Breast epithelium (tissue), 4 donors: Measurements from ENCODE around the gene ODF4. TPM values are rescaled to one million over a fixed set of nuclear protein-coding genes. Genes with fewer than 3 reads are reported as not detected.

Source experiments
- DNase-seq, 2 donors: peaks; one replicate each; pipeline ENCODE4 v3.0.0-alpha.2; 2019; ENCODE audit warnings: low spot score in 2 of 2
- H3K27ac ChIP-seq, 2 donors: fragments of 200-600 bp; sonication (generic) in 1 of 2; one replicate each; pipeline ENCODE4 v1.5.1; 2016 to 2019; ENCODE audit warnings: mild to moderate bottlenecking in 1 of 2
- H3K27me3 ChIP-seq, 2 donors: fragments of 200-600 bp; sonication (generic) in 1 of 2; one replicate each; pipeline versions ENCODE4 v1.5.1 to v1.6.0; 2017 to 2019; ENCODE audit warnings: control low read depth in 1 of 2, mild to moderate bottlenecking in 1 of 2
- H3K36me3 ChIP-seq: fragments of 200-600 bp; one replicate; pipeline ENCODE4 v1.5.1; 2019
- H3K4me1 ChIP-seq, 2 donors: fragments of 200-600 bp; sonication (generic); one replicate each; pipeline ENCODE4 v1.5.1; 2016 to 2019; ENCODE audit warnings: control low read depth in 1 of 2
- H3K4me3 ChIP-seq, 3 donors: fragments of 200-600 bp; sonication (generic); 1 replicate in 2 of 3; 2 replicates in 1 of 3; pipeline ENCODE4 v1.5.1; 2016 to 2019; ENCODE audit warnings: mild to moderate bottlenecking in 3 of 3, moderate library complexity in 2 of 3
- H3K9me3 ChIP-seq, 2 donors: fragments of 200-600 bp; sonication (generic) in 1 of 2; one replicate each; pipeline ENCODE4 v1.5.1; 2016 to 2019; ENCODE audit warnings: control low read depth in 1 of 2
- CTCF ChIP-seq, 3 donors: fragments of 450-650 bp; IDR thresholded peaks; one replicate each; pipeline ENCODE4 v1.5.1; 2016 to 2017; ENCODE audit warnings: antibody characterized with exemption in 3 of 3, mild to moderate bottlenecking in 3 of 3, moderate library complexity in 3 of 3
- POLR2A ChIP-seq: fragments of 450-650 bp; IDR thresholded peaks from one replicate; pipeline ENCODE4 v1.6.1; 2016; ENCODE audit warnings: antibody characterized with exemption, mild to moderate bottlenecking, moderate library complexity
- POLR2AphosphoS5 ChIP-seq, 3 donors: sonication (generic); formaldehyde crosslinking; IDR thresholded peaks; one replicate each; pipeline ENCODE4 v1.6.1; 2017; ENCODE audit warnings: antibody characterized with exemption in 3 of 3
- intact Hi-C: fragments of 100-400 bp; cut with DNase I; formaldehyde crosslinking; loops from one replicate; pipeline ENCODE4 v1.15.1; 2023; ENCODE audit warnings: low total_unique reads
- total RNA-seq, 3 donors: library from RNA; depleted of rRNA; stranded (reverse); fragments of >200 nt; gene quantifications; one replicate each; pipeline ENCODE4 v1.1.0, GENCODE V29; 2016

ODF4 gene
- total RNA-seq, 3 donors from 2014 or later, result not detected

GRCh38 chr17:8382052-8382879 is 42.6 kb downstream of the ODF4 start:
- H3K4me1 ChIP-seq, result peaks cover 4 to 15% of the 10 kb centered on the region in 2 donors

GRCh38 chr17:8382880-8383142 is 43.2 kb downstream of the ODF4 start:
- peak overlapping the region; percentile 79 to 97 (median 80) for H3K4me3 ChIP-seq
- TF ChIP-seq POLR2AphosphoS5 (IDR thresholded peaks at IDR 0.05), result peak in 1 of 3 donors; percentile 96
- TF ChIP-seq POLR2A, result no peak
- no peak for DNase-seq
- H3K36me3 ChIP-seq, result no peaks in the 10 kb centered on the region
- peak overlapping the region; percentile 89 to 94 for H3K27ac ChIP-seq
- intact Hi-C loops, result no loop called here
- peaks cover 4 to 15% of the 10 kb centered on the region in 2 donors for H3K4me1 ChIP-seq
- H3K27me3 ChIP-seq, result no peaks in the 10 kb centered on the region
- H3K9me3 ChIP-seq, result no peaks in the 10 kb centered on the region

More at GRCh38 chr17:8382052-8382879, 42.6 kb downstream of the ODF4 start:
- Histone ChIP-seq H3K9me3 (no peaks in the 10 kb centered on the region), H3K4me3 (peak overlapping the region; percentile 79 to 97 (median 80)), H3K27me3 (no peaks in the 10 kb centered on the region), H3K36me3 (no peaks in the 10 kb centered on the region), H3K27ac (peak overlapping the region; percentile 89 to 94)
- no peak for DNase-seq
- no peak for TF ChIP-seq CTCF (IDR thresholded peaks at IDR 0.05)
- TF ChIP-seq POLR2AphosphoS5 (IDR thresholded peaks at IDR 0.05), result no peak
- no peak for TF ChIP-seq POLR2A
- intact Hi-C loops, result no loop called here

GRCh38 chr17:8383143-8383822 is 43.6 kb downstream of the ODF4 start, which contains the start of gene RPL26:
RPL26 (minus strand) TSS chr17:8383193; CDS start chr17:8382310, 883 bp downstream.
- Histone ChIP-seq H3K4me3 (peak within 1 kb of the TSS; percentile 79 to 97 (median 80)), H3K27me3 (no peaks in the 10 kb centered on the region), H3K4me1 (peaks cover 4 to 15% of the 10 kb centered on the region in 2 donors), H3K9me3 (no peaks in the 10 kb centered on the region), H3K36me3 (no peaks in the 10 kb centered on the region), H3K27ac (peak within 1 kb of the TSS; percentile 89 to 94)
- peak; percentile 97 for DNase-seq
- TF ChIP-seq POLR2A, result peak; percentile 76
- TF ChIP-seq CTCF (IDR thresholded peaks at IDR 0.05), result peak; percentile 99 to 100 (median 100)
- peak in 2 of 3 donors; percentile 92 to 94 for TF ChIP-seq POLR2AphosphoS5 (IDR thresholded peaks at IDR 0.05)
- intact Hi-C loops, result no loop called here

DNA sequence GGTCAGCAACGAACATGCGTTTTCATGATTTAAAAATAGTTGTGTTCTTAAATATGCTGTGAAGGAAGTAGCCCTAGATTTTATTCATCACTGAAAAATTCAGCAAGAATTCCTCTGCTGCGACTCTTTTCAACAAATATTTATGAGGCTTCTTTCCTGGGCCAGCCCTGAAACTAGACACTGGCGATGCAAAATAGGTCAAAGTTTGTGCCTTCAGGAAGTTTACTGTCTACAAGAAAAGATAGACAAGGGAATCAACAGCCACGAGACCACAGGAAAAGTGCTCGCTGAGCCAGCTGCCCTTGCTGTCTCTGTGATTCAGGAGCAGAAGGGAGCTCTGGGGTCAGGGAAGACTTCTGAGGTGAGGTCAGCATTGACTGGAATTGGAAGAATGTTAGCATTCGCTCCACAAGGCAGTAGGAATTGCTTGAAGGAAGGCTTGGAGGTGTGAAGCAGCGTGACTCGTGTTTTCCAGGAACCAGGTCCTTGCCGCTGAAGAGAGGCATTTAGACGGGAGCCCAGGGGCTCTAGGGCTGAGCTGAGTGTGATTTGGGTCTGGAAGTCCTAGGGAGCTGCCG is 45.2 kb downstream of the ODF4 start:
- H3K36me3 ChIP-seq, result no peaks in the 10 kb centered on the region
- intact Hi-C loops, result no loop called here
- DNase-seq, result no peak
- no peaks in the 10 kb centered on the region for H3K27me3 ChIP-seq
- H3K9me3 ChIP-seq, result no peaks in the 10 kb centered on the region
- peak overlapping the region in 1 of 2 donors; percentile 21 for H3K27ac ChIP-seq
- no peak overlapping the region for H3K4me3 ChIP-seq
- TF ChIP-seq CTCF (IDR thresholded peaks at IDR 0.05) (no peak), POLR2AphosphoS5 (IDR thresholded peaks at IDR 0.05) (no peak), POLR2A (no peak)
- H3K4me1 ChIP-seq, result peaks cover 4 to 13% of the 10 kb centered on the region in 2 donors

- TF ChIP-seq POLR2A (no peak), POLR2AphosphoS5 (IDR thresholded peaks at IDR 0.05) (no peak), CTCF (IDR thresholded peaks at IDR 0.05) (no peak)
- intact Hi-C loops, result no loop called here
- Histone ChIP-seq H3K36me3 (no peaks in the 10 kb centered on the region), H3K4me1 (peaks cover 0 to 4% of the 10 kb centered on the region in 2 donors), H3K9me3 (no peaks in the 10 kb centered on the region), H3K27ac (no peak overlapping the region), H3K4me3 (no peak overlapping the region), H3K27me3 (no peaks in the 10 kb centered on the region)
- no peak for DNase-seq
Observed at GRCh38 chr17:8386841-8387240, 47.2 kb downstream of the ODF4 start.
